Activated T-cell treated with anti-CD3 and anti-CD28 coated beads, Interleukin-2, amount 50 U/mL, for 72 hours (primary cell): ENCODE results near the gene CTU2. TPM values are rescaled to one million over a fixed set of nuclear protein-coding genes. Genes with fewer than 3 reads are reported as not detected.
"Not testable (repeated sequence)": the region's sequence is repeated elsewhere in the genome, so short reads cannot be mapped to it uniquely, and the experiment has no call there.

Experiments
- ATAC-seq, 2 donors: fragments of 150-1000 bp; cut with Tn5 transposase; replicated peaks in 1 of 2; 2 replicates each; pipeline ENCODE4 v1.10.0; 2021; ENCODE audit warnings: moderate library complexity in 2 of 2, mild to moderate bottlenecking in 1 of 2
- DNase-seq, 2 donors: peaks; one replicate each; pipeline ENCODE4 v3.0.0; 2021 to 2022; ENCODE audit warnings: mixed read lengths in 1 of 2
- H3K27ac Mint-ChIP-seq: one replicate; pipeline ENCODE4 v1.8.0; 2022; ENCODE audit warnings: mild to moderate bottlenecking, moderate library complexity, mixed read lengths
- H3K27me3 Mint-ChIP-seq: one replicate; pipeline ENCODE4 v1.8.0; 2022; ENCODE audit warnings: low read depth, mixed read lengths
- H3K36me3 Mint-ChIP-seq, 2 donors: one replicate each; pipeline ENCODE4 v1.8.0; 2022; ENCODE audit warnings: mixed read lengths in 2 of 2, mild to moderate bottlenecking in 1 of 2; ENCODE audit not compliant: insufficient read depth in 2 of 2
- H3K4me1 Mint-ChIP-seq: one replicate; pipeline ENCODE4 v1.8.0; 2022; ENCODE audit warnings: low read depth, mixed read lengths
- H3K4me3 Mint-ChIP-seq, 2 donors: one replicate each; pipeline ENCODE4 v1.8.0; 2022; ENCODE audit warnings: mild to moderate bottlenecking in 2 of 2, mixed read lengths in 2 of 2, moderate library complexity in 2 of 2
- H3K9me3 Mint-ChIP-seq, 2 donors: one replicate each; pipeline ENCODE4 v1.8.0; 2022; ENCODE audit warnings: mixed read lengths in 2 of 2
- total RNA-seq, 2 donors: library from RNA; stranded (reverse); gene quantifications; one replicate each; pipeline ENCODE4 v1.2.3, GENCODE V29; 2022

CTU2 gene
- total RNA-seq = 10 to 100 TPM; 25.9 to 34.9 TPM

DNA sequence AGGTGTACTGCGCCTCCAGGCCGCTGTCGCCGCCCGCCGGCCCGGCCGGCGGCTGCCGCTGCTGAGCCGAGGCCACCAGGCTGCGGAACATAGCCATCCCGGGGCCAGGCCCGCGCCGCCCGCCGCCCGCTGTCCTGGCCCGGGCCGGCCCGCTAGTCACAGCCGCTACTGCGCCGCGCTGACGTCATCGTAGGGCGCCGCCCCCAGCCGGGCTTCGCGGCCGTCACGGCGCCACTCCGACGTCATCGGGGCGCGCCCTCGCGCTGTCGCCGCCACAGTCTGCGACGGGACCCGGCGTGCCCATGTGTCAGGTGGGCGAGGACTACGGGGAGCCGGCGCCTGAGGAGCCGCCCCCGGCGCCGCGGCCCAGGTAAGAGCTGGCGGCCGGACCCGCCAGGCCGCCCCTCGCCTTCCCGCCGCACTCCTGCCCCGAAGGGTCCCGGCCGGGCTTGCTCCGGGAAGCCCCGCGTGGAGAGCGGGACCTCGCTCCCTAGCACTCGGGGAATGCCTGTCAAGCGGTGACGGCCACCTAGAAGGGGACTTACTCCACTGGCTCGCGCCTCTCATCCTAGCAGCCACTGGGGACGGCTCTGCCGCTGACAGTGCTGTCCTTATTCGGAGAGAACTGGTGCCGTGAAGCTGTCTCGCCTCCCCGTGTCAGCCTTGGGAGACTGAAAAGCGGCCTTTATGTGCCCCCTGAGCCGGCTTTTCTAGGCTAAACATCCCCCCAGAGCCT, at the start of gene CTU2, which contains the start of gene RNF166:
Gene CTU2, plus strand, starts transcription at position 275 of the 736 bp plus-strand sequence. Its CDS starts 28 bp downstream, at position 303.
Gene RNF166, minus strand, starts transcription at position 180 of the 736 bp plus-strand sequence. Its CDS starts 83 bp downstream, at position 97.
- peak within 1 kb of the TSS; percentile 93 for H3K4me3 Mint-ChIP-seq
- ATAC-seq (peak; percentile 78 to 80), DNase-seq (peak; percentile 95 to 97)
- H3K4me1 Mint-ChIP-seq = peaks cover 66% of the 10 kb centered on the region
- H3K36me3 Mint-ChIP-seq = no peaks in the 10 kb centered on the region
- peak within 1 kb of the TSS; percentile 78 for H3K27ac Mint-ChIP-seq
- no peaks in the 10 kb centered on the region for H3K9me3 Mint-ChIP-seq
- no peaks in the 10 kb centered on the region for H3K27me3 Mint-ChIP-seq

DNA sequence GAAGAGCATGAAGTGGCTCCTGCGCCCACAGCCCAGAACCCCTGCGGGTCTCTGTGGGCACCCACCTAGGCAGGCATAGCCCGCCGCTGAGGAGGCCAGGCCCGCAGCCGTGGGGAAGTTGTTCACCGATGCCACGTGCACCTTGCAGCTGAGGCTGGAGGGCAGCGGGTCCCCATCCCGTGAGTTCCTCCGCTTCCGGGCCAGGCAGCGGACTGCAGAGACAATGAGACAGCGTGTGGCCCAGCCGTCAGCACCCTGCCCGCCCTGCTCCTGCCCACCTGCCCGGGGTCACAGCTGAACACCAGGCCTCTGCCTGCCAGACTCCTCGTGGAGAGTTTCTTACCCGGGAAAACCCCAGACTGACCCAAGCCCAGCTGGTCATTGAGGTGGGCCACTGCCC, 48.9 kb upstream of the CTU2 start:
- no peaks in the 10 kb centered on the region for H3K27me3 Mint-ChIP-seq
- ATAC-seq (no peak), DNase-seq (no peak)
- no peaks in the 10 kb centered on the region for H3K9me3 Mint-ChIP-seq
- H3K36me3 Mint-ChIP-seq = peaks cover 4 to 5% of the 10 kb centered on the region in 2 donors
- no peak overlapping the region for H3K27ac Mint-ChIP-seq
- no peak overlapping the region for H3K4me3 Mint-ChIP-seq
- H3K4me1 Mint-ChIP-seq = peaks cover 14% of the 10 kb centered on the region

DNA sequence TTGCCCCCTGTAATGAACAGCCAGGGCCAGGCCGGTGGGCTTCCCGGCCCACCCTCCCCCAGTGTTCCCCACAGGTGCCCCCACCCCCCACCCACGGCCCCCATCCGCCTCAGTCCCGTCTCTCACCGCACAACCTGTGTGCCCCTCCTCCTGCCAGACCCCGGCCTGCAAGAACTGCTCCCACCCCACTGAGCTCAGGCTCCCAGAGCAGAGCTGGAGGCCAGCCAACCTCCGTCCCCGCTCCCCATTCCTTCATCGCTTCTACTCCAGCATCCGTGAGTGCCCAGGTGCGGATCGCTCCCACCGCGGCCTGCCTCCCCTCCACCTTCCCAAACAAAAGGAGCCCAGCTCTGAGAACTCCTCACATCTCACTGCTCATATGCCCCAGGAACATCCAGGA, 47.6 kb upstream of the CTU2 start:
- Mint-ChIP-seq H3K27ac (no peak overlapping the region), H3K9me3 (no peaks in the 10 kb centered on the region), H3K36me3 (peaks cover 3 to 6% of the 10 kb centered on the region in 2 donors), H3K4me3 (no peak overlapping the region), H3K4me1 (peaks cover 14% of the 10 kb centered on the region), H3K27me3 (no peaks in the 10 kb centered on the region)
- DNase-seq (no peak), ATAC-seq (no peak)

DNA sequence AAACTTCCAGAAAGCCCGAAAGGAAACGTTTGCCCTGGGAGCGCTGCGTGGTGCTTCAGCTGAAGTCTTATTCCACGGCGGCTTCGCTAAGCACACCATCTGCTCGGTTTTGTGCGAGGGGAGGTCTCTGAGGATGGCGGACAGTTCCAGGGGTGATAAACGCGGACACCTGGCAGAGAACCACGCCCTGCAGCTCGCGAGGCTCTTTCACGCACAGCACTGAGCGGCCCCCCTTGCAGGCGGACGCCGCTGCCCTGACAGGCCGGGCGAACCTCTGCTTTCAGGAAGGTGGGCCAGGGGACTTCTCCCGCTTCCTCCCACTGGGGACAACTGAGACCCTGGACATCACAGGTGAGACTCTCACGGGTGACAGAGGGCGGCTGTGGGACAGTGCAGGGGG, 47.1 kb upstream of the CTU2 start:
- DNase-seq = no peak
- Mint-ChIP-seq H3K4me3 (no peak overlapping the region), H3K36me3 (peaks cover 3 to 6% of the 10 kb centered on the region in 2 donors), H3K27me3 (no peaks in the 10 kb centered on the region), H3K4me1 (peaks cover 16% of the 10 kb centered on the region), H3K9me3 (no peaks in the 10 kb centered on the region), H3K27ac (no peak overlapping the region)
- no peak for ATAC-seq

DNA sequence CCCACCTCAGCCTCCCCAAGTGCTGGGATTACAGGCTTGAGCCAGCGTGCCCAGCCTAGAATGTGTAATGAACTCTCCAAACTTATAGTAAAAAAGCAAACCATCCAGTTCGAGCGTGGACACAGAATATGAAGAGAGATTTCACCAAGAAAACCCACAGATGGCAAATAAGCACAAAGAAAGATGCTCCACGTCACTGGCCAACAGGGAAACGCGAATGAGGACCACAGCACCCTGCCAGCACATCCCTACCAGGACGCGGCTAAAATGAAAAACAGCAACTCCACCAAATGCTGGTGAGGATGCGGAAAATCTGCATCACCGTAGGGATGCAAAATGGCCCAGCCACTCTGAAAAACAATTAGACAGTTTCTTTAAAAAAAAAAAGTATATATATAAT, 44.8 kb upstream of the CTU2 start:
- Mint-ChIP-seq H3K36me3 (peaks cover 1 to 3% of the 10 kb centered on the region in 2 donors), H3K4me3 (peak overlapping the region; percentile 87 to 99), H3K4me1 (peaks cover 18% of the 10 kb centered on the region), H3K27me3 (no peaks in the 10 kb centered on the region), H3K27ac (peak overlapping the region; percentile 54), H3K9me3 (no peaks in the 10 kb centered on the region)
- DNase-seq (no peak), ATAC-seq (no peak)

DNA sequence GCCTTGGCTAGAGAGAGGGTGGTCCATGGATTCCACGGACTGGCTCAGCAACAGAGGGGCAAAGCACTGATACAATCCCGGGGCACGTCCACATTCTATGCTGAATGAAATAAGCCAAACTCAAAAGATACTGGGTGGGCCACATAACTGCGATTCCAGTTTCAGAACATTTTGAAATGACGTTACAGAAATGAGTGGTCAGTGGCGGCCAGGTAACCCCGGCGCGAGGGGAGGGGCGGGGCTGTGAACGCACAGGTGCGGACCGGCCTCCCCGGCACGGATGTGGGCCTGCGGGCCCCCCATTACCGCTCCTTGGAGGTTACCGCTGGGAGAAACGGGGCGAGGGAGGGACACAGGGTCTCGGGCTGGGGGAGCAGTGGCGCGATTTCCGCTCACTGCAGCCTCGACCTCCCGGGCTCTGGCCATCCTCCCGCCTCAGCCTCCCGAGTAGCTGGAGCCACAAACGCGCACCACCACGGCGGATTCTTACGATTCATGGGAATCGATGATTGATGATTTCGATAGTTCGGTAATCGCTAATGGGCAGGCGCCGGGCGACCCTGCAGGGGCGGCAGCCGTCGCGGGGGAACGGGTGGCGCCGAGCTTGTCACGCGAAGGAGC, 44.0 kb upstream of the CTU2 start:
- Mint-ChIP-seq H3K4me3 (peak overlapping the region; percentile 87 to 99), H3K36me3 (peaks cover 1 to 3% of the 10 kb centered on the region in 2 donors), H3K9me3 (no peaks in the 10 kb centered on the region), H3K27ac (peak overlapping the region; percentile 93), H3K27me3 (no peaks in the 10 kb centered on the region), H3K4me1 (peaks cover 21% of the 10 kb centered on the region)
- ATAC-seq (peak in 1 of 2 donors; percentile 11), DNase-seq (peak in 1 of 2 donors; percentile 38)

DNA sequence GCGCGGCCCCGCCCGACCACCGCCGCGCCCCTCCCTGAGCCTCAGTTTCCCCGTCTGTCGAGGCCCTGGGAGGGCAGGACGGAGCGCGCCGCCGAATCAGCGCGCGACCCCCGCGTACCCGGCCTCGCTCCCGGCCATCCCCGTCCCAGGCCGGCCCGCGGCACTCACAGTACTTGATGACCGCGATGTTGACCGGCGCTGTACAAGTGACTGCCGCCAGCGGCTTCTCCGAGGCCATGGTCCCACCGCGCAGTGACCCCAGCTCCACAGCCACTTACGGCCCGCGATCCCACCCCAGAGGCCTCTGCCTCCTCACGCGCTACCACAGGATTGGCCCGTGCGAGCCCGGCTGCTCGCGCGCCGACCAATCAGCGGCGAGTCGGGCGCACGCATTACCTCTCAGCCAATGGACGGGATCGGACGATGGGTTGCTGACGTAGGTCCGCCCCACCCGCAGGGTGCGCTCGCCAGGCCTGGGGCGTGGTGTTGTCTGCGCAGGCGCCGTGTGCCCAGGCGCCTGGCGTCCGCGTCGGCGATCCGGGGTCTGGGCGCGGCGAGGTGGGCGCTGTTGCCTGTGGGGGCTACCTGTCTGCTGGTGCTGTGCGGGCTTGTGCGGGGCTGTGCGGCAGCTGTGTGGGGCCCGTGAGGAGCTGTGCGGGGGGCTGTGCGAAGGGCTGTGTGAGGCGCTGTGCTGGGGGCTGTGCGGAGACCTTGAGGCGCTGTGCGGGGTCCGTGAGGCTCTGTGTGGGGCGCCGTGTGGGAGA, 43.3 kb upstream of the CTU2 start, which contains the start of gene MVD:
Gene MVD, minus strand, starts transcription at position 249 of the 764 bp plus-strand sequence. Its CDS starts 11 bp downstream, at position 238.
- no peaks in the 10 kb centered on the region for H3K27me3 Mint-ChIP-seq
- H3K9me3 Mint-ChIP-seq = no peaks in the 10 kb centered on the region
- H3K4me3 Mint-ChIP-seq = peak within 1 kb of the TSS; percentile 99
- DNase-seq = peak; percentile 97
- H3K4me1 Mint-ChIP-seq = peaks cover 24% of the 10 kb centered on the region
- H3K27ac Mint-ChIP-seq = peak within 1 kb of the TSS; percentile 93
- peak; percentile 98 to 99 for ATAC-seq
- peaks cover 1 to 3% of the 10 kb centered on the region in 2 donors for H3K36me3 Mint-ChIP-seq

DNA sequence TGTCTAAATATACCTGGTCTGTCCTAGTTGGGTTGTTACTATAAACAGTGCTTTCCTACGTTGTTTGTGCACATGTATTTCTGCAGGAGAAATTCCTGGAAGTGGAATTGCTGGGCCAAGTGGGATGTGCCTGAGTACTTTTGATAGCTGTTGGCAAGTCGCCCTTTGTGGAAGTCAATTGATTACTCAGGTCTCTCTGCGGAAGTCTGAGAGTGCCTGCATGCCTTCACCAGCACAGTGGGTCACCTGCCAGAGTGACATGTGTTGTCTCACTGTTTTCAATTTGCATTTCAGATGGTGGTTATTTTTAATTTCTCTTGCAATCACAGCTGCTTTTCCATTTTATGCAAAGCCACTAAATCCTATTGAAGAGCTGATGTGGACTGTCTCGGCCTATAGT, 41.2 kb upstream of the CTU2 start:
- H3K9me3 Mint-ChIP-seq = no peaks in the 10 kb centered on the region
- H3K4me3 Mint-ChIP-seq = peak overlapping the region; percentile 39 to 43
- H3K36me3 Mint-ChIP-seq = peaks cover 3 to 11% of the 10 kb centered on the region in 2 donors
- peaks cover 24% of the 10 kb centered on the region for H3K4me1 Mint-ChIP-seq
- no peak for DNase-seq
- H3K27ac Mint-ChIP-seq = no peak overlapping the region
- ATAC-seq = no peak
- no peaks in the 10 kb centered on the region for H3K27me3 Mint-ChIP-seq

DNA sequence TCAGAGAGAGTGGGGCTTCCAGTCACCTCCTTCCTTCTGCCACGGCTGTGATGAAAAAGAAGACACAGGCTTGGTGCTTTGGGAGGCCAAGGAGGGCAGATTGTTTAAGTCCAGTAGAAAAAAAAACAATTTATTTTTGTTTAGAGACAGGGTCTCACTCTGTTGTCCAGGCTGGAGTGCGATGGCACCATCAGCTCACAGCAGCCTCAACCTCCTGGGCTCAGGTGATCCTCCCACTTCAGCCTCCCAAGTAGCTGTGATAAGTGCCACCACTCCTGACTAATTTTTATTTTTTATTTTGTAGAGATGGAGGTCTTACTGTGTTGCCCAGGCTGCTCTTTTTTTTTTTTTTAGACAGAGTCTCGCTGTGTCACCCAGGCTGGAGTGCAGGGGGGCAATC, 40.7 kb upstream of the CTU2 start:
- Mint-ChIP-seq H3K4me3 (no peak overlapping the region), H3K4me1 (peaks cover 24% of the 10 kb centered on the region), H3K9me3 (no peaks in the 10 kb centered on the region), H3K27me3 (no peaks in the 10 kb centered on the region), H3K27ac (no peak overlapping the region), H3K36me3 (peaks cover 3 to 11% of the 10 kb centered on the region in 2 donors)
- DNase-seq = no peak
- ATAC-seq = no peak

DNA sequence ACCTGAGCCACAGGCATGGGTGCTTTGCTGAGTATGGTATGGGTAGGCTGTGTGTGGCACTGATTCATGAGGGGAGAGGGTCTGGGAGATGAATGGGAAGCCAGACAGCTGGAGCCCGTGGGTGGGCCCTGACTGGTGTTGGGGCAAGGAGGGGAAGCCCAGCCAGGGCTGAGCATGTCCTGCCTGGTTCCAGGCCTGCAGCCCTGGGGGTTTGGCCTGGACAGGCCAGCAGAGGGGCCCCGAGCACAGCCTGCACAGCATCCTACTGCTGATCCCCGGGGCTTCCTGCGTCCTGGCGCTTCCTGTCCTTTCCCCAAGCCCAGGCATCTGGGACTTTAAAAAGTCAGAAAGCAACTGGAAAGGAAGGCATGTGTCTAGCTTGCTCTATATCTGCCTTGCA, 38.8 kb upstream of the CTU2 start:
- no peaks in the 10 kb centered on the region for H3K27me3 Mint-ChIP-seq
- no peak overlapping the region for H3K4me3 Mint-ChIP-seq
- H3K9me3 Mint-ChIP-seq = no peaks in the 10 kb centered on the region
- DNase-seq = no peak
- peaks cover 3 to 7% of the 10 kb centered on the region in 2 donors for H3K36me3 Mint-ChIP-seq
- H3K4me1 Mint-ChIP-seq = peaks cover 10% of the 10 kb centered on the region
- no peak for ATAC-seq
- no peak overlapping the region for H3K27ac Mint-ChIP-seq

DNA sequence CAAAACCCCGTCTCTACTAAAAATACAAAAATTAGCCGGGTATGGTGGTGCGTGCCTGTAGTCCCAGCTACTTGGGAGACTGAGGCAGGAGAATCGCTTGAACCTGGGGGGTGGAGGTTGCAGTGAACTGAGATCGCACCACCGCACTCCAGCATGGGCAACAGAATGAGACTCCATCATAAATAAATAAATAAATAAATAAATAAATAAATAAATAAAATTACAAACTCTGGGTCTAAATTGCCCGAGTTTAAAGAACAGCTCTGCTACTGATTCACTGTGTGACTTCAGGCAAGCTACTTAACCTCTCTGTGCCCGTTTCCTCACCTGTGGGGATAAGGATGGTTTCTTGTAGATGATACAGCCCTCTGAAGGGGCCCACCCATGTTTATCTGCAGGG, 36.8 kb upstream of the CTU2 start:
- not testable (repeated sequence) for H3K9me3 Mint-ChIP-seq, DNase-seq, ATAC-seq, H3K4me3 Mint-ChIP-seq, H3K36me3 Mint-ChIP-seq, H3K27me3 Mint-ChIP-seq, H3K27ac Mint-ChIP-seq, H3K4me1 Mint-ChIP-seq

DNA sequence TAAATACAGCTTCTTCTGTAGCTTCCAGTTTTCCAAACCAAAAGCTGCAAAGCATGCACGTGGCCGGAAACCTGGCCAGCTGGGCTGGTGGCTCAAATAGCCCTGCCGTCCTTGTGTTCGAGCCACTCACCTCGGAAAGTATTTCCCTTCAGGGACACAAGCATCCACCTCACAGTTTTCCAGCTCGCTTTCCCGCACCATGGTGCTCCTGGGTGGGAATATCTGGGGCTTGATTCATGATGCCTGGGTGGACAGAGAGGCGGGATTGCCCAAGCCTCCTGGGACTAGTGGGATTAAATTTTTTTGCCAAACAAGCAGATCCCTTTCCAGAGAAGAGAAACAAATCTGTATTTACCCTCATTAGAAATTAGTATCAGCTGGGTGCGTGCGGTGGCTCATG, 36.3 kb upstream of the CTU2 start:
- Mint-ChIP-seq H3K4me1 (peaks cover 6% of the 10 kb centered on the region), H3K9me3 (no peaks in the 10 kb centered on the region), H3K4me3 (no peak overlapping the region)

DNA sequence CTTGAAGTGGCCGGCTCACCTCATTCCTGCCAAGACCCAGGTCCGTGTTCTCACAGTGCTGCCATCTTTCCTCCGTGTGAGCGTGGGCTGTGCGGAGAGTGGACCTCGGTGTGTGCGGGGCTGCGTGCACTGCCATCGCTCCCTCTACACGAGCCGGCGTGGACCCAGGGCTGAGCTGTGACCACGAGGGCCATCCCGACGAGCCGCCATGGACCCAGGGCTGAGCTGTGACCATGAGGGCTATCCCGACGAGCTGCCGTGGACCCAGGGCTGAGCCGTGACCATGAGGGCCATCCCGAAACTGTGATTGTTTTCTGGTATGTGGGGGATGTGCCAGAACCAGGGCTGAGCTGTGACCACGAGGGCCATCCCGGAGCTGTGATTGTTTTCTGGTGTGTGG, 34.5 kb upstream of the CTU2 start:
- H3K27me3 Mint-ChIP-seq = no peaks in the 10 kb centered on the region
- DNase-seq (no peak), ATAC-seq (no peak)
- H3K4me1 Mint-ChIP-seq = peaks cover 6% of the 10 kb centered on the region
- no peak overlapping the region for H3K4me3 Mint-ChIP-seq
- H3K36me3 Mint-ChIP-seq = peaks cover 2 to 7% of the 10 kb centered on the region in 2 donors
- H3K9me3 Mint-ChIP-seq = no peaks in the 10 kb centered on the region
- no peak overlapping the region for H3K27ac Mint-ChIP-seq

More for the DNA sequence above, 36.3 kb upstream of the CTU2 start:
- ATAC-seq (no peak), DNase-seq (no peak)
- Mint-ChIP-seq H3K27ac (no peak overlapping the region), H3K27me3 (no peaks in the 10 kb centered on the region), H3K36me3 (peaks cover 2 to 7% of the 10 kb centered on the region in 2 donors)
